Embryonic facial prominence (tissue), 1 donor: ENCODE measurements around the gene MAPK8IP2.
A peak's percentile ranks its signal among the peaks of the same experiment; 100 is the strongest.
"Not testable (repeated sequence)": the region's sequence is repeated elsewhere in the genome, so short reads cannot be mapped to it uniquely, and the experiment has no call there.

ENCODE experiments used
- DNase-seq: peaks from one replicate; pipeline ENCODE4 v3.0.0-alpha.2; 2016; ENCODE audit errors: extremely low spot score

Gene MAPK8IP2

DNA sequence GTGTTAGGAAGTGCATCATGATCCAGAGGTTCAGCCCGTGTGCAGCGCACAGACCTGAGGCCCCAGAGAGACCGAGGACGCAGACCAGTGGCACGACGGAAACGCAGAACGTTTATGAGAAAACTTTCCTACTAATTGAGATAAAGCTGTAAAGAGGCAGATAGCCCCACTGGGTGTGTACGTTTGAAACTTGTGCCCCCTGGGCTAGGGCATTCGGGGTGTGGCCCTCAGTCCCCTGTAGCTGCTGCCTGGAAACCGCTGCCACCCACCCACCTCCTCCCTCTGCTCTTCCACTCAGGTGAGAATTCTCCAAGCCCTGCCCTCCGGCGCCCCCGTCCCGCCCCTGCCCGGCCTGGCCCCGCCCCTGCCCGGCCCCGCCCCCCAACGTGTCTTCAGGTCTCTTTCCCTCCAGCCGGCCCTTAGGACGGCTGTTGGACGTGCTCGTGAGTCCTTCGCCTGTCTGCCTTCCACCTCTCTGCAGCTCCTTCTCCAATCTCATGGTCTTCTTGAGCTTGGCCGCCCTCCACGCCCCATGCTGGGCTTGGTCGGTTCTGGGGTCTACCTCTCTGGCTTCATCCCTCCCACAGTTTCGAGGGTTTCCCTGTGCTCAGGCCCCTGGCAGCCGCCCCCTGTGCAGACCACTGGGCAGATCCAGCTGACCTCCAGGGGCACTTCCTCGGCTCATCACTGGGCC lies 12.1 kb downstream of the MAPK8IP2 start:
- DNase-seq = no peak

- DNase-seq = no peak
Measured at GRCh38 chr22:50613291-50613981, 12.8 kb downstream of the MAPK8IP2 start.

- not testable (repeated sequence) for DNase-seq
Measured at GRCh38 chr22:50614296-50614695, 13.7 kb downstream of the MAPK8IP2 start.

DNA sequence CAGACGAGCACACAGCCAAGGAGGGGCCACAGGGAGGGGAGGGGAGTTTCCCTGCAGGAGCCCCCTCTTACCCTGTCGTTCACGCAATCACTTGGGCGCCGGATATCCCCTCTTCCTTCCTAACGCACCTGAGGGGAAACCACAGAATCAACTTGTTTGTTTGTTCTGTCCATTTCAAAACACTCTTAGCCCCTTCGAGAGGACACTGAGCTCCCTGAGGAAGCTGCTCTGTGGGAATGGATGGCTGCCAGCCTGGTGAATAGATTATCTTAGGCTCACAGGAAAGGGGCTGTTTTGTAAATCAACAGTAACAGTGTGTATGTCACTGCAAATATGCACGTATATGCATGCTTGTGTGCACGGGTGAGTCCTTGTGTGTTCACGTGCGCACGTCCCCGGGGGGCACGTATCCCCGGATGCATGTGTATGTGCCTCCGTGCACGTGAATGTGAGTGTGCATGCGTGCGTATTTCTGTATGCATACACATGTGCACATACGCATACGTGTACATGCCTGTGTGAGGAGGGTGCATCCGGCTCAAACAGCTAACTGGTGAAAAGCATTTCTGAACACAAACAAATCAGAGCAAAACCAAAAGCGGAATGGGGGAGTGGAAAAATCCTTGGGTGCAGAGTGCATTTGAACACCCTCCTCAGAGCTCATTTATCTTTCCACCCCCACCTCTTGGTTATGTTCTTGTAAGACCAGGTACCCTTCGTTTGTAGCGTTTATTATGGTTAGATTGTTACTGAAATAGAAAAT lies 20.2 kb downstream of the MAPK8IP2 start:
- DNase-seq = peak; percentile 44

DNA sequence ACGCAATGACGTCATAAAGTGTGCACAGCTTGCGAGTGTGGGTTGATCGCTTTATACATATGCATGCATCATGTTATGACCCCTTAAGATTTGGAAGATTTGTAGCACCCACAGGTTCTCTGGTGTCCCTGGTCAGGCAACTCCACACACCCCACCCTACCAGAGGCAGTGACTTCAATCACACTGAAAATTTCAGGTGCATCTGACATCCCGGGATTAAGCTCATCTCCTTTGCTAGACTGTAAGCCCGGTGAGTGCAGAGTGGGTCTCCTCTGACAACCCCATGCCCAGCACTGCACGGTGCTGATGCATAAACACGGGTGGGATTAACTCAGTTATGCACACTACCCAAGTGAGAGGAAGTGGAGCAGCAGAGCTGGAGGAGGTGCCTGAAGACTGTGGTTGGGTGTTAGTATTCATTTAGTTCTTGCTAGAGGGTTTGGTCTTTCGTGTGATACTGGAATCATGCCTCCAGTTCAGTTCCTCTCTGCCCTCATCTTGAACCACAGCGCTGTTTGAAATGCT lies 20.8 kb downstream of the MAPK8IP2 start:
- DNase-seq = no peak

DNA sequence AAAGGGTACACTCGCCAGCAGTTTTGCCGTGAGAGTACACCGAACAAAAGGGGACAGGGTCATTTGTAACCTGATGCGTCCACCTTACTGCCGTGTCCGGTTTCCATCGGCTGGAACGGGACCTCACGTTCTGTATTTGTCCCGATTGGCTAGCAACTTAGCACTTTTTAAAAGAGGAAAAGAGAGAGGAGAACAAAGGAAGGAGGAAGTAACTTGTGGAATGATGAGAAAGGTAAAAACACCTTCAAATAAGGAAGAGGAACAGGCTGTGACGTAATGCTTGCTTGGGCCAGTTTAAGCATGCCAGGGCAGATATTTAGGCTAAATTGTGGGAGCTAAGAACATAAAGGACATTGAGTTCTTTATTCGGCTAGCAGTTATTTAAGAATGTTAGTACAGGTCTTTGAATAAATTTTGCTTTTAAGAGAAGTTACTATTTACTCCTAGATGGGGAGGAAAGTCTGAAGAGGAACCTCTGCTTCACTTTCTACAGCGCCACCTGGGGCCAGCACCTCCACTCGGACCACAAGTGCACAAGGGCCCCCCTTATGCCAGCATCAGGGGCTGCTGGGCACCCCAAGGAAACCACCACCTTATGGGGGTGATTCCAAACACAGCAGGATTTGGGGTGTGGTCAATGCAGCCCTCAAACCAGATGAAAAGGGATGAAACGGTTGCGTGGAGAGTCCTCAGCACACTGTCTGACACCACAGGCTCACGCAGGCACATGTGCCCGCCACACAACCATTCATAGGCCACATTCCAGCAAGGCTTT lies 21.5 kb downstream of the MAPK8IP2 start:
- DNase-seq = no peak

GRCh38 chr22:50622723-50623327 lies 22.2 kb downstream of the MAPK8IP2 start:
- DNase-seq = no peak

- DNase-seq = no peak
Measured at GRCh38 chr22:50624347-50625130, 23.9 kb downstream of the MAPK8IP2 start.

- DNase-seq = no peak
Measured at GRCh38 chr22:50625131-50625567, 24.6 kb downstream of the MAPK8IP2 start.

GRCh38 chr22:50625568-50626313 lies 25.1 kb downstream of the MAPK8IP2 start:
- no peak for DNase-seq

DNA sequence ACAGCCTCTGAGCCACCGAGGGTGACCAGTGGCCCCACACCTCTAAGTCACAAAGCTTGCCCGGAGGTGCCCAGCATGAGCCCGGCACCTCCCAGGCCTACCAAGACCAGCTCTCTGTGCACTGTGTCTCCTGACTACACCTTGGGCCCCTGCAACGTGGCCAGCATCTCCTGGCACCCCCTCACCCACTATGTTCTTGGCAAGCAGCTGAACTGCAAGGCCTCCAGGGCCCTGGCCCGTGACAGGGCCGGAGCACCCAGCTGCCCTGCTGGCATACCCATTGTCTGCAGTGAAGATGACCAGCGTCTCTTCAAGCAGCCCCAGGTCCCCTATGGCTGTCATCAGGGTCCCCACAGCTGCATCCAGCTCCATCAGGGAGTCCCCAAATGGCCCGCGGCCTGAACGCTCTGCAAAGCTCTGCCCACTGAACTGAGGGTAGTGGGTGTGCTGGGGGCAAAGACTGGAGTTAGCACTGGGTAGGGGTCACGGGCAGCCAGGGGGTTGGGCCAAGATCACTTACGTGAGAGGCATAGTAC lies 25.8 kb downstream of the MAPK8IP2 start:
- DNase-seq = no peak

- DNase-seq = no peak
Measured at GRCh38 chr22:50626850-50627641, 26.5 kb downstream of the MAPK8IP2 start.

DNA sequence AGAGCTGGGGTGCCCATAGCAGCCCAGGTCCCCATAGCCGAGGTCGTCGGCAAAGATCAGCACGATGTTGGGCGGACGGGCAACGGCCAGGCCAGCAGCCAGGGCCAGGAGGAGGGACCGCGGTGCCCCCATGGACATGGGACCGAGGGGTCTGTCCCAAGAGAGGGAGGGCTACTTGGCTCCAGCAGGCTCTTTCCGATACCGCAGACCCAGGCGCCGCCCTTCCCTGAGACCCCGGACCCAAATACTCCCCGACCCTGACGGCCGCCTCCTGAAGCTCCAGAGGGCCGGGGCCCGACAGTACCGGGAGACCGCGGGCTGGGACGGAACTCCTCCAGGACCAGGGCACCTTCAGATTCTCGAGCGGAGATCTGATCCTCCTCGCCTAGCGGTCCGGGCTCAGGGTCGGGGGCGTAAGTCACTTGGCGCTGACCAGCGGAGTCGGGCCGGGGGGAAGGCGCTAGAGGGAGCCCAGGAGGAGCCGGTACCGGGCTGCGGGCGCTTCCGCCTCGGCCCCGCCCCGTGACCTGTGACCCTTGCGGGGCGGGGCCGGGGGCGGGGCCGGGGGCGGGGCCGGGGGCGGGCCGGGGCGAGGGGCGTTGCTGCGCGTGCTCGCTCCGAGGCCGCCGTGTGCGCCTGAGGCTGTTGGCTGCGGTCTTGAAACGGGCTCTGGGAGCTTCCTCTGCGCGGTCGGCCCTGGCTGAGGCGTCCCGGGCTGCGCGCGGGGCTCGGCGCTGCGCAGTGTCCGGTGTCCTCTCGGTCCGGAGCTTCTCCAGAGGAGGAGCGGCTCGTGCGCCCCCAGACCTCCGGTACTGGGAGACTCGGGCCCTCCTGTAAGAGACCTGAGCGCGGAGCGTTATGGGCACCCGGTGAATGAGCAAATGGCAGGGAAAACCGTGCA lies 27.3 kb downstream of the MAPK8IP2 start, which contains the start of gene ARSA:
TSS of gene ARSA (minus strand) at position 511 of the 901 bp plus-strand sequence. CDS start at position 138, 373 bp downstream.
- DNase-seq = peak; percentile 29

DNA sequence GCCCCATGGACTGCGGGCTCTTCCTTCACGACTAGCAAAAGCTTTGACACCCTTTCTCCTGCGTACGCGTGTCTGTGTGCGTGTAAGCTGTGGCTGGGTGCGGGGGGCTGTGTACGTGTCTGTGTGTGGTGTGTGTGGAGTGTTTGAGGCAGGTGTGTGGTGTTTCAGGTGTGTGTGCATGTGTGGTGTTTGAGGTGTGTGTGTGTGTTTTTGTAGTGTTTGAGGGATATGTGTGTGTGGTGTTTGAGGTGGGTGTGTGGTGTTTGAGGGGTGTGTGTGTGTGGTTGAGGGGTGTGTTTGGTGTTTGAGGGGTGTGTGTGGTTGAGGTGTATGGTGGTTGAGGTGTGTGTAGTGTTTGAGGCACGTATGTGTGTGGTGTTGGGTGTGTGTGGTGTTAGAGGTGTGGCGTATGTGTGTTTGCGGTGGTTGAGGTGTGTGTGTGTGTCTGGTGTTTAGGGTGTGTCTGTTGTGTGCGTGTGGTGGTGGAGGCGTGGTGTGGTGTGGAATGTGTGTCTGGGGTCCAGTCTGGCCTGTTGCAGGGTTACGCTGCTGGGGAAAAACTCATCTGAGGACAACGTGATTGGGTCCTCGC lies 28.0 kb downstream of the MAPK8IP2 start:
- DNase-seq = no peak

GRCh38 chr22:50630376-50630775 lies 29.8 kb downstream of the MAPK8IP2 start:
- DNase-seq = no peak

- DNase-seq = no peak
Measured at GRCh38 chr22:50633086-50633485, 32.5 kb downstream of the MAPK8IP2 start.

GRCh38 chr22:50633771-50634170 lies 33.2 kb downstream of the MAPK8IP2 start:
- DNase-seq = no peak
